Immature natural killer cell (primary cell): Measurements from ENCODE around the gene DLEC1. TPM values are rescaled to one million over a fixed set of nuclear protein-coding genes. Genes with fewer than 3 reads are reported as not detected.

ENCODE experiments used
- DNase-seq, 3 donors: peaks; one replicate each; pipeline ENCODE4 v3.0.0; 2022; ENCODE audit warnings: mixed read lengths in 1 of 3
- H3K27ac Mint-ChIP-seq, 6 donors: one replicate each; pipeline ENCODE4 v1.8.0; 2020; ENCODE audit warnings: mixed read lengths in 6 of 6, mild to moderate bottlenecking in 5 of 6, inconsistent platforms in 4 of 6, moderate library complexity in 3 of 6
- H3K27me3 Mint-ChIP-seq, 3 donors: one replicate each; pipeline ENCODE4 v1.8.0; 2020 to 2021; ENCODE audit warnings: low read depth in 3 of 3, mild to moderate bottlenecking in 3 of 3, mixed read lengths in 3 of 3, moderate library complexity in 3 of 3, inconsistent platforms in 1 of 3
- H3K36me3 Mint-ChIP-seq, 3 donors: one replicate each; pipeline ENCODE4 v1.8.0; 2020; ENCODE audit warnings: mixed read lengths in 3 of 3, inconsistent platforms in 2 of 3, mild to moderate bottlenecking in 2 of 3
- H3K4me1 Mint-ChIP-seq, 2 donors: one replicate each; pipeline ENCODE4 v1.8.0; 2020; ENCODE audit warnings: inconsistent platforms in 2 of 2, mild to moderate bottlenecking in 2 of 2, mixed read lengths in 2 of 2, moderate library complexity in 1 of 2
- H3K4me3 Mint-ChIP-seq, 5 donors: one replicate each; pipeline ENCODE4 v1.8.0; 2020; ENCODE audit warnings: mild to moderate bottlenecking in 5 of 5, mixed read lengths in 5 of 5, inconsistent platforms in 3 of 5, moderate library complexity in 3 of 5
- H3K9me3 Mint-ChIP-seq, 6 donors: one replicate each; pipeline ENCODE4 v1.8.0; 2020; ENCODE audit warnings: mild to moderate bottlenecking in 6 of 6, mixed read lengths in 6 of 6, inconsistent platforms in 4 of 6, moderate library complexity in 3 of 6
- polyA plus RNA-seq, 3 donors: library from polyadenylated mRNA; unstranded; fragments of 300-500 nt; fragmentation: Illumina TruSeq; gene quantifications; one replicate each; pipeline ENCODE4 v1.2.3, GENCODE V29; 2021

The DLEC1 gene
- polyA plus RNA-seq, 3 donors from 2014 or later, result 0.16 to 2.4 (median 0.84) TPM

DNA sequence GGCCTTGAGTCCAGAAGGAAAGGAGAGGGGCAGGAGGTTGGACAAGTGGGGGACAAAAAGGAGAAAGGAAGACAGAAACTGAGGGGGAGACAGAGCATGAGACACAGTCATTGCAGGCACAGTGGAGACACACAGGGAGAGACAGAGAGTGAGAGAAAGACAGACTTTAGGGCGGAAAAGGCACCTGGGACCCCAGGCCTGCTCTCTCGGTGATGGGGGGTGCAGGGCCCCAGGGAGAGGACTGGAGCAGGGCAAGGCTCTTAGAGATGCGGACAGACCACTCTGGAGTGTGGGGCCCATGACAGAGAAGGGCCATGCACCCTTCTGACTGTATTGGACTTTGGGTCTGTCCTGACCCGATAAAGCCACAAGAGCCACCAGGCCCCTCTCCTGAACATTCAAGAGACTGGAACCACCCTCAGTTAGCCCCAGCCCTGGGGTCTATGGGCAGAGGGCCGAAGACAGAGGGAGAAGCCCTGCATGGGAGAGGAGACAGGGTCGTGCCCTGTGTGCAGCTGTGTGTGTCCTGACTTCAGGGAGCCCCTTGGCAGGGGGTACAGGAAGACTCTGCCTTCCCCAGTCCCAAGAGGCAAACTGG is 22.1 kb upstream of the DLEC1 start:
- peaks cover 0 to 4% (median 0%) of the 10 kb centered on the region in 3 donors for H3K27me3 Mint-ChIP-seq
- H3K4me1 Mint-ChIP-seq, result peaks cover 0 to 3% of the 10 kb centered on the region in 2 donors
- no peak overlapping the region for H3K27ac Mint-ChIP-seq
- H3K36me3 Mint-ChIP-seq, result peaks cover 33 to 38% (median 35%) of the 10 kb centered on the region in 3 donors
- DNase-seq, result no peak
- H3K9me3 Mint-ChIP-seq, result no peaks in the 10 kb centered on the region
- H3K4me3 Mint-ChIP-seq, result no peak overlapping the region

GRCh38 chr3:38017445-38018295 is 21.3 kb upstream of the DLEC1 start:
- Mint-ChIP-seq H3K36me3 (peaks cover 33 to 38% (median 35%) of the 10 kb centered on the region in 3 donors), H3K4me3 (no peak overlapping the region), H3K9me3 (no peaks in the 10 kb centered on the region), H3K27ac (no peak overlapping the region), H3K27me3 (peaks cover 0 to 4% (median 0%) of the 10 kb centered on the region in 3 donors), H3K4me1 (peaks cover 0 to 3% of the 10 kb centered on the region in 2 donors)
- no peak for DNase-seq

- peaks cover 9 to 10% of the 10 kb centered on the region in 2 donors for H3K4me1 Mint-ChIP-seq
Observed at GRCh38 chr3:38018296-38019266, 20.4 kb upstream of the DLEC1 start.

GRCh38 chr3:38019658-38020341 is 19.2 kb upstream of the DLEC1 start:
- Mint-ChIP-seq H3K27ac (no peak overlapping the region), H3K4me3 (no peak overlapping the region), H3K4me1 (peaks cover 21% of the 10 kb centered on the region in 2 donors), H3K9me3 (no peaks in the 10 kb centered on the region), H3K36me3 (peaks cover 20 to 30% (median 21%) of the 10 kb centered on the region in 3 donors), H3K27me3 (peaks cover 0 to 5% (median 0%) of the 10 kb centered on the region in 3 donors)
- DNase-seq, result no peak

More at GRCh38 chr3:38018296-38019266, 20.4 kb upstream of the DLEC1 start:
- peaks cover 0 to 4% (median 0%) of the 10 kb centered on the region in 3 donors for H3K27me3 Mint-ChIP-seq
- no peak overlapping the region for H3K4me3 Mint-ChIP-seq
- no peaks in the 10 kb centered on the region for H3K9me3 Mint-ChIP-seq
- DNase-seq, result no peak
- H3K27ac Mint-ChIP-seq, result peak overlapping the region in 1 of 6 donors; percentile 69
- H3K36me3 Mint-ChIP-seq, result peaks cover 32 to 38% (median 32%) of the 10 kb centered on the region in 3 donors

DNA sequence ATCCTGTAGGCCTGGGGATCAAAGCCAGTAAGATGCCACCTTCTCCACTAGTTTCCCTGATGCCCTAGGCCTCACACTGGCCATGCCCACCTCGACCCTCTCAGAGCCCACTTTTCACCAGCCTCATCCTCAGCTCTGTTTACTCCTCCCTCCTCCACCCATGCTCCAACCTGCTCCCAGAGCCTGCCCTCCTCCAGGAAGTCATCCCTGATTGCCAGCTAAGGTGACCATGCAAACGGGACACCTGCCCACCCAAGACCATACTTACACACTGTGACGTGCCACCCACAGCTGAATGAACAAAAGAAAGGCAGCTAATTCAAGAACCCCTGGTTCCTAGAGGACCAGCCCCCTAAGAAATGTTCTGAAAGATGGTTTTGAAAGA is 18.7 kb upstream of the DLEC1 start:
- Mint-ChIP-seq H3K9me3 (no peaks in the 10 kb centered on the region), H3K27me3 (peaks cover 0 to 6% (median 0%) of the 10 kb centered on the region in 3 donors), H3K4me1 (peaks cover 23 to 26% of the 10 kb centered on the region in 2 donors), H3K36me3 (peaks cover 15 to 24% (median 17%) of the 10 kb centered on the region in 3 donors), H3K4me3 (no peak overlapping the region), H3K27ac (peak overlapping the region in 3 of 6 donors; percentile 24 to 58 (median 41))
- no peak for DNase-seq

GRCh38 chr3:38021196-38021595 is 17.8 kb upstream of the DLEC1 start:
- peaks cover 0 to 6% (median 0%) of the 10 kb centered on the region in 3 donors for H3K27me3 Mint-ChIP-seq
- no peaks in the 10 kb centered on the region for H3K9me3 Mint-ChIP-seq
- no peak overlapping the region for H3K4me3 Mint-ChIP-seq
- H3K27ac Mint-ChIP-seq, result peak overlapping the region in 2 of 6 donors; percentile 15 to 48
- DNase-seq, result no peak
- peaks cover 6 to 16% (median 11%) of the 10 kb centered on the region in 3 donors for H3K36me3 Mint-ChIP-seq
- H3K4me1 Mint-ChIP-seq, result peaks cover 28 to 34% of the 10 kb centered on the region in 2 donors

GRCh38 chr3:38022301-38022700 is 16.7 kb upstream of the DLEC1 start:
- Mint-ChIP-seq H3K27me3 (peaks cover 0 to 6% (median 0%) of the 10 kb centered on the region in 3 donors), H3K27ac (peak overlapping the region in 1 of 6 donors; percentile 42), H3K36me3 (peaks cover 0 to 7% (median 4%) of the 10 kb centered on the region in 3 donors), H3K4me3 (no peak overlapping the region), H3K9me3 (no peaks in the 10 kb centered on the region), H3K4me1 (peaks cover 28 to 34% of the 10 kb centered on the region in 2 donors)
- DNase-seq, result no peak

DNA sequence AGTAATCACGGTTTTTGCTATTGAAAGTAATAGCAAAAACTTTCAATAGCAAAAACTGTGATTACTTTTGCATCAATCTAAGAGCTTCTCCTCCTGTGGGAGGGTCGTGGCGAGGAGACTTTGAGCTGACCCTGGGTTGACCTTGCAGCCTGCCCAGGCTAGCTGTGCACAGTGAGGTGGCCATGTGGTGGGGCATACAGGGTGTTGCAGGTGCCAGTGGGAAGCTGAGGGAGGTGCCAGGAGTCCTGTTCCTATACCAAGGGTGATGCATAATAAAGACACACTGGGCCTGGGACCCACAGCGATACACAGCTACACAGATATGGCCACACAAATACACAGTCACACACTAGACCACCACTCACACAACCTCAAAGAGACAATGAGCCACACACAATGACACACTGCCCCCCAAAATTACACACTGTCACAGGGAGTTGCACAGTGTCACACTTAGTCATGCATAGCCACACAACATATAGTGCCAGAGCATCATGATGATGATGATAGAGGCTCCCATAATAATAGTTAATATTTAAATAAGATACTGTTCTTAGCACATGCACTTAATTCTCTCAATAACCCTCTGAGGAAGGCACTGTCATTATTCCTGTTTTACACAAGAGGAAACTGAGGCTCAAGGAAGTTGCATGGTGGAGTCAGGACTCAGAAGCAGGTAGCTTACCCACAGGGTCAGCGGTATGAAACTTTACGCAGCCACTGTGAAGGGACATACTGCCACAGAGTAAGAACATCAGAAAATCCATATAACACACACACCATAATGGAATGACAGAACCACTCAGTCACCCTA is 15.9 kb upstream of the DLEC1 start:
- no peak for DNase-seq
- H3K27me3 Mint-ChIP-seq, result peaks cover 0 to 6% (median 0%) of the 10 kb centered on the region in 3 donors
- H3K27ac Mint-ChIP-seq, result peak overlapping the region; percentile 79 to 98 (median 91)
- H3K4me1 Mint-ChIP-seq, result peaks cover 30 to 34% of the 10 kb centered on the region in 2 donors
- H3K36me3 Mint-ChIP-seq, result peaks cover 0 to 7% (median 4%) of the 10 kb centered on the region in 3 donors
- no peaks in the 10 kb centered on the region for H3K9me3 Mint-ChIP-seq
- H3K4me3 Mint-ChIP-seq, result peak overlapping the region; percentile 94 to 98 (median 98)

- H3K9me3 Mint-ChIP-seq, result peaks cover 0 to 2% (median 0%) of the 10 kb centered on the region in 6 donors
- peaks cover 0 to 6% (median 3%) of the 10 kb centered on the region in 3 donors for H3K27me3 Mint-ChIP-seq
- no peaks in the 10 kb centered on the region for H3K36me3 Mint-ChIP-seq
- H3K4me1 Mint-ChIP-seq, result peaks cover 35 to 45% of the 10 kb centered on the region in 2 donors
- H3K27ac Mint-ChIP-seq, result peak overlapping the region in 1 of 6 donors; percentile 64
- peak overlapping the region in 3 of 5 donors; percentile 45 to 53 (median 46) for H3K4me3 Mint-ChIP-seq
- DNase-seq, result no peak
Observed at GRCh38 chr3:38026856-38027255, 12.2 kb upstream of the DLEC1 start.

DNA sequence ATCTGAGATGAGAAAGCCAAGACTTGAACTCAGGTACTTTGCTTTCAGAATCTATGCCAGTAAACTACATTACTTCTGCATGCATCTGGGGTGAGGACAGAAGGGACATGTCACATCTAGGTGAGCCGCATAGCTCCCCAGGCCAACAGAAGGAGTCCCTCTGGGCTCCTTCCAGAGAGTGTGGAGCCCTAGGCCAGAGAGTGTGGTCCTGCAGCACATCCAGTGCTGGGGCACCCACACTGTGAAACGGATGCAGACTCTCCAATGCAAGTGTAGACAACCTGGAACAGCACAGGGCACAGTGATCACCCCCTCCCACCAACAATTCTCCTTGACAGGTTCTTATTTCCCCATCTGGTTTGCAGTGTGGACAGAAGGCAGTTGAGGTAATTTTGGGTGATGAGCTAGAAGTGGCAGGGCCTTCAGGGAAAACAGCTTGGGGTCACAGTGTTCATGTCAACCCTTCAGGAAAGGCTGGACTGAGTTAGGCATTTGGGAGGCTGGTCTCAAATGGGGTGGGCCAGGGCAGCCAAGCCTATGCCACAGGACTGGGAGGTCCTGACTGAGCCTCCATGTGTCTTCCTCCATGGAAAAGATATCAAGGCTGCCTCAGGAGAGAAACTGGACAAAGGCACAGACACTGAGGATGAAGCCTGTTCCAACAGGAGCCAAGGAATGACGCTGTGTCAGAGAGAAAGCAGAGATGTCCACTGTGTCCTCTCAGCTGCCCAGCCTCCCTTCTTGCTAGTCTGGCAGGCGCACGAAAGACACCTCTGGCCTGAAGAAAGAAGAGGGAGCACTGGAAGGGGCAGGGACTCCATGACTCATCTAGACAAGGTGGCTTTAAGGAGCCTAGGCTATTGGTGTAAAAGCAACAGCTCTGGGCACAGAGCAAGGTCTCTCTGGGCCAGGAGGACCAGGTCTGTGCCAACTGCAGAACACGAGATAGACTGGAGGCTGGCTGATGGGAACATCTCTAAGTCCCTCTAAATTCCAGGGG is 11.2 kb upstream of the DLEC1 start:
- H3K36me3 Mint-ChIP-seq, result no peaks in the 10 kb centered on the region
- peak overlapping the region; percentile 45 to 85 (median 75) for H3K4me3 Mint-ChIP-seq
- H3K27ac Mint-ChIP-seq, result peak overlapping the region in 1 of 6 donors; percentile 71
- peaks cover 0 to 2% (median 0%) of the 10 kb centered on the region in 6 donors for H3K9me3 Mint-ChIP-seq
- H3K4me1 Mint-ChIP-seq, result peaks cover 35 to 45% of the 10 kb centered on the region in 2 donors
- no peak for DNase-seq
- H3K27me3 Mint-ChIP-seq, result peaks cover 0 to 9% (median 3%) of the 10 kb centered on the region in 3 donors
